GM21381 (cell line): ENCODE results near the gene TSR3.
"Not testable (repeated sequence)": the region's sequence is repeated elsewhere in the genome, so short reads cannot be mapped to it uniquely, and the experiment has no call there.

Experiments
- ATAC-seq: cut with Tn5 transposase; IDR thresholded peaks from one replicate; pipeline ENCODE4 v1.9.1; 2021; ENCODE audit warnings: mild to moderate bottlenecking, moderate library complexity; ENCODE audit not compliant: unreplicated experiment

The TSR3 gene

DNA sequence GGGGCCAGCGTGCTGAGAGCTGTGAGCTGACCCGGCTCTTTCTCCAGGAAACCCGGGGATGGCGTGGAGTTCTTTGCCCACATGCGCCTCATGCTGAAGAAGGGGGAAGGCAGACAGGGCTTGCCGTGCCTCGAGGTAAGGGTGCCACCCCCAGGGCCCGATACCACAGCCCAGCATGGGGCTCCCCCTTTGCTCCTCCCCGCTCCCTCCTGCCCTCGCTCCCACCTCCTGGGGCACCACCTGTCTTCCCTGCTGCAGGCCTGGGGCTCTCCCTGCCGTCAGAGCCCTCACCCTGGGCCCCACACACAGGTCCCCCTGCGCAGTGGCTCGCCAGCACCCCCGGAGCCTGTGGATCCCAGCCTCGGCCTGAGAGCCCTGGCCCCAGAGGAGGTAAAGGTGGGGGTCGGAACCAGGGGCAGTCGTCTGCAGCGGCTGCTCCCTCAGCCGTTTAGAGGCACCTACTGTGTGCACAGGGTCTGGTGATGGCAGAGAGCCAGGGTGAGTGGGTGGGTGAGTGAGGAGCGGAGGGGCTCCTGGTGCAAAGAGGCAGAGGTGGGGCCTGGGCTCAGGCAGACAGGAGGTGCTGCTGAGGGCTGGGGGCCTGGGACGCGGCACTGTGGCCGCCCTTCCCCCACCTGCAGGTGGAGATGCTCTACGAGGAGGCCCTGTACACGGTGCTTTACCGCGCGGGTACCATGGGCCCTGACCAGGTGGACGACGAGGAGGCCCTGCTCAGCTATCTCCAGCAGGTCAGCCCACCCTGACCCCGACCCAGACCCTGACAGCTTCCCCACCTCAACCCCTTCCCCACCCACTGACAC lies 12.6 kb downstream of the TSR3 start:
- ATAC-seq, result no peak

DNA sequence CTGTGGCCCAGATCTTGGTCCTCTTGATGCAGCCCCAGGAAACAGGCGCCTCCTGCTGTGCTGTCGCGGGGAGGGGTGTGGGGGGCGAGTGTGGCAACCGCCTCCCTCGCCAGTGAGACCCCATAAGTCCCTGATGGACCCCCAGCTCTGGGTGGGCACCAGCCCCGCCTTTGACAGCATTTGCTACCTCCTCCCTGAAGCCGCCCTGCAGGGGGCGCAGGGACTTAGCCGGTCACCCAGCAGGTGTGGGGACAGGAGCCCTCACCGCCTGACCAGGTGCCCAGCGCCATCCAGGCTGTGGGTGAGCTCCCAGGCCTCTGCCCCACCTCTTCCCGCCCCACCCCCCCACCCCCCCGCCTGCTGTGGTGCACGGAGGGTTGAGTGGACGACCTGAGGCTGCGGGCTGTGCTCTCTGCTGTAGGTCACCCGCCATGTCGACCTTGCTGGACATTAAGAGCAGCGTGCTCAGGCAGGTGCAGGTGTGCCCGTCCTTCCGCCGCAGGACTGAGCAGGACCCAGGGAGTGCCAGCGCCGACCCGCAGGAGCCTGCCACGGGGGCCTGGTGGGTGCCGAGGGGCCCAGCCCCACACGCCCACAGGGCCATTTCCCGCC lies 13.5 kb downstream of the TSR3 start:
- no peak for ATAC-seq

DNA sequence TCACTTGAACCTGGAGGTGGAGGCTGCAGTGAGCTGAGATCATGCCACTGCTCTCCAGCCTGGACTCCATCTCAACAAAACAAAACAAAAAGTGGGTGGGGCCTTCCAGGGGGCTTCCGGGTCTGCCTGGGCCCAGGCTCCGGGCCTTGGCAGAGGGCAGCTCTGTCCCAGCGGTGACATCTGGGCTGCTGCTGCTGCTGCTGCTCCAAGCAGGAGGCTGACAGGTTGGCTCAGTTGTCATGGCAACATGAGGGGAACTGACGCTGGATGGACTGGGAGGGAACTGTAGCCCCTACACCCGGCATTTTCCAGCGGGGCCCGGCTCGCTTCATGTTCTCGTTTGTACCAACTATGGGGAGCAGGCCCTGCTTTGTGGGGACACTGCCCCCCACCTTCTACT lies 14.2 kb downstream of the TSR3 start:
- no peak for ATAC-seq

DNA sequence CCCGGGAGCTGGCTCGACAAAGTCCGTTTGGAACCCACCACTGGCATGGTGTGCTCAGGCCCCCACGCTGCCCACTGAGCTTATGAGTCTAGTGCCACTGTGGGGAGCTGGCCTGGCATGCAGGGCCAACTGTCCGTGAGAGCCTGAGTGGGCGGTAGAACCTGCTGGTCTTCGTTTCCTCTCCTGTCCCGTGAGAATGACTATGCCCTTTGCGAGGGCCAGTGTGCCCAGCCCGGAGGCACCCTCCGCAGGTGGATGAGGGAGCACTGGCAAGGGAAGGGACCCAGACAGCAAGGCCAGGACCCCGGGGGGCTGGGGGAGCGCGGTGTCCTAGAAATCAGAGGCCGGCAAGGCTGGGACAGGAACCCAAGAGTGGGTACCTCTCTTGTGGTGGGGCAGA lies 15.1 kb downstream of the TSR3 start:
- ATAC-seq, result no peak

DNA sequence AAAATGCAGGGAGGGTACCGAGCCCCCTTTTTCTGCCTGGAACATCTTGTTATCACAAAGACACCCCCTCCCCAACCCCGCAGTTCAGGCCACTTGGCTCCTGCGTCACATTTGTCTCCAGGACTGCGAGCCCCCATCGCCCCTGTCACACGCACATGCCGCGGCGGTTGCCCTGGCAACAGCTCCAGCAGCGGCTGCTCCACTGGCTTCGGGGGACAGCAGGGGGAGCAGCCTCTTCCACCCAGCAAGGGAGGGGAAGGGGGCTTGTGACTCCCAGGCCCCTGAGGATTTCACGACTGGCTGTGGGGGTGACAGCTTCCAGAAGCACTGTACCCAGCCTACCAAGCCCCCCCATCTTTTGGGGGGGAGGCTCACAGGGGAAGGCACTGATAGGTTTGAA lies 15.7 kb downstream of the TSR3 start:
- ATAC-seq, result no peak

DNA sequence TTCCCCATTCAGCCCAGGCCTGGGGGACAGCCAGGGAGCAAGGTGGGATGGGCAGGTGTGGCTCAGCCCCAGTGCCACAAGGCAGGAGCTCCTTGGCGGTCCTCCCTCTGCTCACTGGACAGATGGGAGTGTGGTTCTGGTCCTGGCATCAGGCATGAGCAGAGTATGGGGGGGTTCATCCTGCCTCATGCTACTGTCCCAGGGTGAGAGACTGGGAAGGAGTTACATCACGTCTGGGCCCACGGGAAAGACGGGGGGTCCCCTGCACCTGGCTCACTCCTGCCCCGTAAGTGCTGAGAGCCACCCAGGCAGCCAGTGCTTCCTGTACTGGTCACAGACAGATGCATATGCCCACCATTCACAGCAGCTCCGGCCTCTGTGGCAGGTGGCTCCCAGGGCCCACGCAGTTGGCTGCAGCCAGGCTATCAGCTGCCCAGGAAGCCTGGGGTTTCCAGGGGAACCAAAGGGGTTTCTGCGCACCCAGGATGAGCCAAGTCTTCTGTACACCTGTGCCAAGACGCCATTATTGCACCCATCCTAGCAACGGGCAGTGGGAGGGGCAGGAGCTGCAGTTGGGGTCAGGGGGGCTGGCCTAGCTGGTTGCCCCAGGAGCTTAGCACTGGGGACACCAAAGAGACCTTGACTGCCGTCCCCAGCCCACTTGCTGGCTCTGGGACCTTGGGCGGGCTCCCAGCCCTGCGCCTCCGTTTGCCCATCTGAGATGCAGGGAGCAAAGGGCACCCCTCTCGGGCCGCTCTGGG lies 16.3 kb downstream of the TSR3 start:
- ATAC-seq, result no peak

DNA sequence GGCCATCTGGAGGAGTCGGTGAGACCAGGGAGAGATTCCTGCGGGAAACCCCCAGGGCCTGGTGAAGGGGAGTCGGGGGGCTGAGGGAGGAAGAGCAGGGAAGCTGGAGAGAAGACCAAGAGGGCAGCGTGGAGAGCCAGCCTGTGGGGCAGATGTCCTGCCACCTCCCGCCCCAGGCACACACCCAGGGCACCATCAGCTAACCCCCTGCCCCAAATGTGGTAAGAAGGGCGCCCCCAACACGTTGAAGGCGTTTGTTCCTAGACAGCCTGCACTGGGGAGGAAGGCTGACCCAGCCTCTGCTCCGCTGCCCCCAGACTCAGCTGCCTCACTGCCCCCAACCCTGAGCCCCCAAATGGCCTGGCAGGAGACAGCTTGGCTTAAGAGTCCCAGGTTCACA lies 16.9 kb downstream of the TSR3 start:
- ATAC-seq, result no peak

DNA sequence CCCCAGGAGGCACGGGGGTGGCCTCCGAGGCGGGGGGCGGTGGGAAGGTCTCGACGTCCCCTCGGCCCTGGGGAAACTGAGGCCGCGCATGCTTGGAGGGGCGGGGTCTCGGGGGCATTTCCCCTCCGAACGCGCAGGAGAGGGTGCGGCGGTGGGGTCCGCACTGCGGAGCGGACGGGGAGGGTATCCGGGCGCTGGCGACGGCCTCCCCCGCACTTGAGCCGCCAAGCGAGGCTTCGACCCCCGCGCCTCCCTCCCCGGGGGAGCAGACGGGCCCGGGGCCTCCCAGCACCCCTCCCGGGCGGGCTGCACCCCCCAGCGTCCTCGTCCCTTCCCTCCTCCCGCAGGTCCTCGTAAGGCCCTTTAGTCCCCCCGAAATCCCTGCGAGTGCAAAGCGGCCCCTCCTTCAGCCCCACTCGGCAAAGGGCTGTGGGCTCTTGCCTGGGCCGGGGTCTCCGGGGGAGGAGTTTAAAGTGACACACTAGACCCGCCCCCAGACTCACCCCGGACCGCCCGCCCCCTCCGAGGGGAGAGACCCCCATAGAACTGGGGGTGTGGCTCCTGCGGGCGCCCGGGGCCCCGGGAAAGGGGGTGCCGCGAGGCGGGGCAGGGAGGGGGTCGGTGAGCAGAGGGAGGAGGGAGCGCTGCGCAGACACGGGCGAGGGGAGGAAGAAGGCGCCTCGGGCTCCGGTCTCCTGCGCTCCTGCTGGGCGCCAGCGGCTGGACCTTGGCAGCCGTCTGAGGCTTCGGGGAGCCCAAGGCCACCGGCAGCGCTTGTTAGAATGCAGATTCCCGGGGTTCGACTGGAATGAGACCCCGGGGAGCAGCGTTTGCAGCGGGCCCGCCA lies 17.6 kb downstream of the TSR3 start:
- no peak for ATAC-seq

DNA sequence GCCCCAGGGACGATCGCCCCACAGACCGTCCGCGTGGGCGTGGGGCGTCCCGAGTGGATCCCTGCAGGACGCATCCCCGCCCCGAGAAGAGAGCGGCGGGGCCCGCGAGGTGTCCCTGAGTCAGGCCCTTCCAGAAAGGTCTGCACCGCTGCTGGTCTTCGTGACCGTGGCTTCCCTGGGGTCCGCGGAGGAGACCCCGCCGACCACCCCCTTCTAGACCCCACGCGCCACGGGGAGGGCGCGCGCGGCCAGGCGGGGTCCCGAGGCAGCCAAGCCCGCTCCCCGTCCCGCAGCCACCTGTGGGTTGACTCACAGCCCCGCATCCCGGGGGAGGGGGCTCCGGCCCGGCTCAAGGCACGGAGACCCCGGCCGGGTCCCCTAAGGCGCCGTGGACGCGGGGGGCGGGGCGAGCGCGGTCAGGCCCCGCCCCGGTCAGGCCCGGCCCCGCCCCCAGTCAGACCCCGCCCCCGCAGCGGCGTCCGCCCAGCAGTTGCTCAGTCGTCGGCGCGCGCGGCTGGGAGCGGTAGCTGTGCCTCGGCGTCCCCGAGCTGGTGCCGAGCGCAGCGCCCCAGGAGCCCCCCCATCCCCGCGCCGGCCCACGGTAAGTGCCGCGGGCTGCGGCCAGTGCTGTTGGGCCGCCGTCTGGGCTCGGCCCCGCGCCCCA lies 18.4 kb downstream of the TSR3 start, which contains the start of gene BAIAP3:
Gene BAIAP3, plus strand, starts transcription at position 497 of the 664 bp plus-strand sequence. CDS start 4,905 bp downstream, outside the sequence.
- ATAC-seq, result no peak

DNA sequence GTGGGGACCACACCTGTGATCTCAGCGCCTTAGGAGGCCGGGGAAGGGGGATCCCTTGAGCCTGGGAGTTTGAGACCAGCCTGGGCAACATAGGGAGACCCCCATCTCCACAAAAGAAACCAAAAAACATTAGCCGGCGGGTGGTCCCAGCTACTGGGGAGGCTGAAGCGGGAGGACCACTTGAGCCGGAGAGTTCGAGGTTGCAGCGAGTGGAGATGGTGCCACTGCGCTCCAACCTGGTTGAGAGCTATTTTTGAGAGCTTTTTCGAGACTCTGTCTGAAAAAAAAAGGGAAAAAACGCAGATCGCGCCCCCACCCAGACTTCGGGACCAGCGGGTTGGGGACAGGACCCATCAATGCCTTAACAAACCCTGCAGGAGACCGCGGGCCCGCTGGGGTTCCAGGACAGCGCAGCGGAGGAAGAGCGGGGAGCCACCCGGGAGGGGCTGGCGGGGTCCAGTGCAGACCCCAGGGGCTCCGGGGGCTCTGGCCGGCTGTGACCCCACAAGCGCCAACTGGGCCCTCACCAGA lies 19.0 kb downstream of the TSR3 start:
- no peak for ATAC-seq

DNA sequence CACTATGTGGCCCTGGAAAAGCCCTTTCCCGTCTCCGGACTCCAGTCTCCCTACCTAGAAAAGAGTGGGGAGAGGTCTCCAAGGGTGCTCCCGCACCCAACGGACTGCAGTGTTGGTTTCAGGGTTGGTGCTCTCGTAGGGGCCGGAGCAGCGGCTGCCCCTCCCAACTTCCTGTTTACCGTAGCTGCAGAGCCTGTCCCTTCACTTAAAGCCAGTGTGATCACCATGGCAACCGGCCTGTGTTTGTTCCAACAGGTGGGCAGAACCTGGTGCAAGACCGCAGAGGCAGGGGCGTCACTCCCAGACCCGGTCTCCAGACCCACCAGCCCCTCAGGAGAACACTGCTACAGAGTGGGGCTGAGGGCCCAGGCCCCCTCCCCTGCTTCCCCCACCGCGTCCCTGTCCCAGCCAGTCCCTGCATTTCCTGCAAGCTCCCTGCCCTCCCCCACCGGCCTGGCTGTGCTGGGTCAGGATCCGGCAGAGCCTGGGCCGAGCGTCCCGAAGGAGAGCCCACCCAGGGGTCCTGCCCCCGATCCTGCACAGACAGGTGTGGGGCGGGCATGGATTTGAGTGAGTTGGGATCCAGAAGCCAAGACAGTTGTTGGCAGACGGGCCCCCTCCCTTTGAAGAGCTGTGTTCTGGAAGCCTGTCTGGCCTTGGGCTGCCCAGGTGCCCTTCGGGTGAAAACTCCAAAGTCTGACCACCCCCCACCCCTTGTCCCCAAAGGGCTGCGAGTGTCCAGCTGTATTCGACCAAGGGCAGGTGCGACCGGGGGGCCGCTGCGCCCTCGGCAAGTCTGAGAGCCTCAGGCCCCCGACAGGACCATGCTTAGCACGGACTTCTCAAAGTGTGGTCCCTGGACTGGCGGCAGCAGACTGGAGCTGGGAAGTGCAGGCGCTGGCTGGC lies 19.7 kb downstream of the TSR3 start:
- no peak for ATAC-seq

DNA sequence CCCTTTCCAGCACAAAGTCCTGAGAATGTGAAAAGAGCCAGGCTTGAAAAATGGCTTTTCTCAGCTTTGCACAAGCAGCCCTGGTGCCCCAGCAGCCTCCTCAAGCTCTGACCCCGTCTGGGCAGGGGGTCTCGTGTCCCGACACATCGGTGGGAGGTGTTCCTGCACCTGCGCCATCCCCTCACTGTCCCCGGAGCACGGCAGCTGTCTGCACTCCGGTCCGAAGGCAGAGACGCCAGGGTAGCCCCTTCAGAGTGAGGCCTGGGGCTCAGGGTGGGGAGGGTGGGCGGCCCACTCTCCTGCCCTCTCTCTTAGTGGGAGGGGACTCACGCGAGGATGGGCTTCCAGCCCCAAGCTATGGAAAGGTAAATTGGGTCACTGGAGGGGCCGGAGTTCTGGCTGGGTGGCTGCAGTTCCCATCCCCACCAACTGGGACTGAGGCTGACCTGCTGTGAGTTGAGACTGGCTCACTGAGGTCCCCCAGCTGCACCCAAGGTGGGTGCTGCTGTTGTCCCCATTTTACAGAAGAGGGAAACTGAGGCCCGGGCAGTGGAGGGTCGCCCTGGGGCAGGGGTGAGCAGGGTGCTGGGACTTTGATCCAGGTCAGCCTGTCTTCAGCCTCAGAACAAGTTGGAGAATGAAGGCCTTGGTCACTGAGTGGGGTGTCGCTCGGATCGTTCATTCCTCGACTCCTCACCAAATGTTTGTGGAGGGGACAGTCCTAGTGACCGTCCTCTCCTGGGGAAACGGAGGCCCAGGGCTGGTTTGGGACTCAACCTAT lies 20.6 kb downstream of the TSR3 start:
- no peak for ATAC-seq

DNA sequence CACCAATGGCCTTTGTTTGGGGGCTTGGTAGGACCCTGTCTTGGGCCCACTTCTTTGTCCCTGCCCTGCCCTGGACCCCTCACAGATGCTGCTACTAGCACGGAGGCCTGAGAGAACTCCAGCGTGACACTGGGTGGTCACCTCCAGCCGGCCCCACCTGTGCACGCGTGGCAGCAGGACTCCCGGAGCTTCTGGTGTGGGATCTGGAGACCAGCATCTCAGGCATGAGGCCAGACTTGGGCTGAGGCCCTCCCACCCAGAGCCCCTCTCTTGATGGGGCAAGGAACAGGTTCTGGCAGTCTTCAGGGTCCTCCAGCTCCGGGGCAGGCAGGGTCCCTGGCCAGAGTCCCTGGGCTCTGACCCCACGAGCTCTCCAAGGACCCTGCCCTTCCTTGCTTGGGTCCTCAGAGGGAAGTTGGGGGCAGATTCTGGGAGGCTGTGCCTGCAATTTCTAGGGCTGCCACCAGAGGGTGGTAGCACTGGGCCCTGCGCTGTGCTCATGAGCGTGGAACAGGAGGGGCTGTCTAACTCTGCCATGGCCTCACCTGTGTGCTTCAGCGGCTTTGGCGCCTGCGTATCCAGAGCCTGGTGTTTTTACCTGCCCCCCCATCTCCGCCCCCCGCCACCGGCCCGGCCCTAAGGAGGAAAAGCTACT lies 21.3 kb downstream of the TSR3 start:
- no peak for ATAC-seq

DNA sequence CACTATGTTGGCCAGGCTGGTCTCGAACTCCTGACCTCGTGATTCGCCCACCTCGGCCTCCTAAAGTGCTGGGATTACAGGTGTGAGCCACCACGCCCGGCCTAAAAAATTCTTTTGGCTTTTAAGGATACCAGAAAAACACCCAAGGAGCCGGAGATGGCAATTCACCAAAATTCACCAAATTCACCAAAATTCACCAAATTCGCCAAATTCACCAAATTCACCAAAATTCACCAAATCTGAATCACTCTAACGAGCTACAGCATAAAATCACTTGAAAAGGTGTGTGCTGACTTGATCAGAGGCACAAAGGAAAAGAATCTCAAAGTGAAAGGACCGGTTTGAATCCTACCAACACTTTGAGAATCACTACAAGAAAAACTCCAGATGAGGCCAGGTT lies 22.7 kb downstream of the TSR3 start:
- not testable (repeated sequence) for ATAC-seq

DNA sequence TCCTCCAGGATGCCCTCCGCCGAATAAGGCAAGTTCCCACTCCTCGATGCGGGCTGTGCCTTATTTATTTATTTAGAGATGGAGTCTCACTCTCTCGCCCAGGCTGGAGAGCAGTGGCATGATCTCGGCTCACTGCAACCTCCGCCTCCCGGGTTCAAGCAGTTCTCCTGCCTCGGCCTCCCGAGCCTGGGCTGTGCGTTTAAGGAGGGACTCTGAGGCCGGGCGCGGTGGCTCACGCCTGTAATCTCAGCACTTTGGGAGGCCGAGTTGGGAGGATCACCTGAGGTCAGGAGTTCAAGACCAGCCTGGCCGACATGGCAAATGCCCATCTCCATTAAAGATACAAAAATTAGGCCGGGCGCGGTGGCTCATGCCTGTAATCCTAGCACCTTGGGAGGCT lies 23.5 kb downstream of the TSR3 start:
- ATAC-seq, result not testable (repeated sequence)

DNA sequence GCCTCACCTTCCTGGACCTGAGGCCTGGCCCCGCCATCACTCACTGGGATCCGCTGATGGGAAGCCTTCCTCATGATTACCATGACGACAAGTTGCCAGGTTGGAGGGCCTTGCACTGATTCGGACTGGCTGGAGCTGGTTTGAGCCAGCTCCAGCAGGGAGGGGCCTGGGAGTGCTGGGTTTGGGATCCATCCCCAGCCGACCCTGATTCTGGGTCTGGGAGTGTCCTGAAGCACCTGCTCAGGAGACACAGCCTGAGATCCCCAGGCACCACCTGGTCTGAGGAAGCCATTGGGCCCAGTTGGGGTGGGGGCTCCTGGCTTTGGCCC lies 24.1 kb downstream of the TSR3 start:
- no peak for ATAC-seq

DNA sequence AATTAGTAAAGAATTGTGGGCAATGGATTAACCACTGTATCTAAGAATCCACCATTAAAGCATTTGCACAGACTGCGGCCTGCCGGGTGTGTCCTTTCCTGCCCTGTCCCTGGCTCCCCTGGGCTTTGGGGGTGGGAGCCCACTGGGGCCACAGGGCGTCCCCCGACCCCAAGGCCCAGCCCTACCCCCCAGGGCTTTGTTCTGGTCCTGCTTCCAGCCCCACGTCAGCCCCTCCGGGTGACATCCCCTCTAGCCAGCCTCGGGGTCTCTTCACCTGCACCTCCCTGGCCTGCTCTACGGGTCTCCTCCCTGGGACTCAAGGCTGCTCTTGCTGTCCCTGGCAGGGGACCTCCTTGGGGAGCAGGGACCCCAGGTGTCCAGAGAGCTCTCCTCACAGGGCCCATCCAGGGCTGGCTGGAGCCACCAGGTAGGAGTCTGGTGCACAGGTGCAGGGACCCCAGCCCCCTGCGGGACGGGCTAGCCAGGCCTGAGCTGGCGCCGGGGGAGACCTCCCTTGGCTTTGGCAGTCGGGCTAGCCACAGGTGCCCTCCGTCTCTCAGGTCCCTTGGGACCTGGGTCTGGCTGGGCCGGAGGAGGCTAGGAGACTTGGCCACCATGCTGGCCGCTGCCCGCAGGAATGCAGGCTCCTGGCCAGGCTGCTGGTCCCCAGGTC lies 24.6 kb downstream of the TSR3 start:
- ATAC-seq, result no peak
